NB4 (cell line): Measurements from ENCODE around the gene CLASRP.

Experiments
- DNase-seq: peaks from one replicate; pipeline ENCODE4 v3.0.0; 2010; ENCODE audit warnings: low read depth
- H3K4me3 ChIP-seq: one replicate; pipeline ENCODE4 v1.5.1; 2011; ENCODE audit warnings: mild to moderate bottlenecking, low read depth, low read length, moderate library complexity
- CTCF ChIP-seq: IDR thresholded peaks from one replicate; pipeline ENCODE4 v1.5.1; 2012; ENCODE audit warnings: low read depth, low read length
- MAX ChIP-seq: IDR thresholded peaks from 2 replicates; pipeline ENCODE4 v1.6.1; 2011; ENCODE audit warnings: low read depth, low read length
- MYC ChIP-seq: IDR thresholded peaks from 2 replicates; pipeline ENCODE4 v1.6.1; 2011; ENCODE audit warnings: low read depth, low read length
- POLR2A ChIP-seq: IDR thresholded peaks from 2 replicates; pipeline ENCODE4 v1.6.1; 2011; ENCODE audit warnings: mild to moderate bottlenecking; ENCODE audit not compliant: insufficient read length; ENCODE audit errors: extremely low read depth

The CLASRP gene

GRCh38 chr19:45070214-45070613 lies 31.4 kb downstream of the CLASRP start:
- DNase-seq = no peak
- H3K4me3 ChIP-seq = no peak overlapping the region
- TF ChIP-seq CTCF (no peak), MAX (no peak)

- no peak overlapping the region for H3K4me3 ChIP-seq
- no peak for DNase-seq
- TF ChIP-seq MAX (no peak), MYC (no peak), POLR2A (no peak), CTCF (no peak)
Observed at GRCh38 chr19:45070861-45071544, 32.2 kb downstream of the CLASRP start.

DNA sequence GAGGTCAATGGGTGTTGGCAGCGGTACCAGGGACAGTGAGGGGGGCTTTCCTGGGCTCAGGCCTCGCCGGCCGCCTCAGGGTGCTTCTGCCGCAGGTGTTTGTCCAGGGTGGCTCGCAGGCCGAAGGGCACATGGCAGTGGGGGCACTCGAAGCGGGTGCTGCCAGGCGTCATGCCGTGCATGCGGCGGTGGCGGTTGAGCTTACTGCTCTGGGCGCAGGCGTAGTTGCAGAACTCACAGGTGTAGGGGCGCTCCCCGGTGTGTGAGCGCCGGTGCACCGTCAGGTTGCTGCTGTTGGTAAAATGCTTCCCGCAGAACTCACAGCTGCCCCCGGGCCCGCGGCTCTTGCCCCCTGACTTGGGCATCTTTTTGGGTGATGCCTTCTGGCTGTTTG lies 32.7 kb downstream of the CLASRP start:
- DNase-seq = no peak
- H3K4me3 ChIP-seq = no peak overlapping the region
- TF ChIP-seq MYC (no peak), MAX (no peak), CTCF (no peak), POLR2A (no peak)

DNA sequence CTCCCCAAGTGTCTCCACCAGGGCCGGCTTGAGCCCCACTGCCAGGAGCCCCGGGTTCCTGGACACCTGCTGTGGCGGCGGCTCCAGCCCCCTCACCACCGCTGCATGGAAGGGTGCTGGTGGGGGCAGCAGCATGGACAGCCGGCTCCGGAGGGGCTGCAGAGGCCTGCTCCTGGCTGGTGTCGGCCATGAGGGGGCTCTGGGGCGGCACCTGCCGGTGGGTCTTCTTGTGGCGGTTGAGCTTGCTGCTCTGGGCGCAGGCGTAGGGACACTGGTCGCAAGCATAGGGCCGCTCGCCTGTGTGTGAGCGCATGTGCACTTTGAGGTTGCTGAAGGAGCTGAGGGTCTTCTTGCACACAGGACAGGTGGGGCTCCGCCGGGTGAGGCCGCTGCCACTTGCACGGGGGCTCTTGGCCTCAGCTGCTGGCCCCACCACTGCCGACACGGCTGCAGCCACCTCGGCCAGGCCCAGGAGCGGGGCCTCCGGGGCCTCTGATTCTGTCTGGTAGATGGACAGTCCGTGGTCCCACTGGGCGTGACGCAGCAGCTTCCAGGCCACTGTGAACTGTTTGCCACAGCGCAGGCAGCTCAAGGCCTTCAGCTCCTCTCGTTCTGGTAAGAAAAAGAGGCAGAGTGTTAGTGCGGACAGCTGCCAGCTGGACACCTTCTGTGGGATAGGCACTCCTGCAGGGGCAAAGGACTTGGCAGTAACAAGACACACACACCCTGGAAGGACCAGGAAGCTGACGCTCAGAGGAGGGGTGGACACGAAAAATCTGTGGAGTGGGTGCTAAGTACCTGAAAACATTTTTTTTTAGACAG lies 33.3 kb downstream of the CLASRP start:
- DNase-seq = no peak
- TF ChIP-seq POLR2A (no peak), MYC (no peak), CTCF (no peak), MAX (no peak)
- no peak overlapping the region for H3K4me3 ChIP-seq

DNA sequence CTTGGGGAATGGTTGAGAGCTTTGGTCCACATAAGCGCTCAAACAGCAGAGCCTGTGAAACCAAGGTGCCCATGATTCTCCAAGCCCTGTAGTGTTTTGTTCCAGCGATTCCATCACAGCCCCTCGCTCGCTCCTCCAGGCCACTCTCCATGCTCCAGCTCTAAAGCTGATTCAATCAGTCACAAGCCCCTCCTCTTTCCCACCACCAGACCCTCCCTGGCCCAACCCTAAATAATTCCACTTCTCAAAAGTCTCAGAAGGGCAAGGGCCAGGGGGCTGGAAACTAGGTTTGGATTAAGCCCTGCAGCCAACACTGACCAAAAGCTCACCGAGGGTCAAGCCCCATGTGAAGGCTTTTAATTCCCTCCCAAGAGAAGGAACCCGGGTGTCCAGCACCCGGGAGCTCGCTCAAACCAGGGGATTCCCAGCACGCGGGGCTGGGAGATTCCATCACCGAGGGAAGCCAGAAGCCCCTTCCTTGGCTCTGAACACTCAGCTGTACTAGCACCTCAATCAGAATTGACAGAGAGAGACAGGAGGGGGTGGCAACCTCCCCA lies 36.0 kb downstream of the CLASRP start:
- DNase-seq = no peak
- peak overlapping the region; percentile 48 for H3K4me3 ChIP-seq

More for the DNA sequence above, 36.0 kb downstream of the CLASRP start:
- no peak for TF ChIP-seq CTCF
- no peak for TF ChIP-seq POLR2A
- TF ChIP-seq MAX = no peak
- TF ChIP-seq MYC = no peak
